Activated B cell treated with CpG ODN at 0.5 μM for 24 hours (primary cell): ENCODE data around the gene ST8SIA1. TPM values are rescaled to one million over a fixed set of nuclear protein-coding genes. Genes with fewer than 3 reads are reported as not detected.
"Not testable (repeated sequence)": the region's sequence is repeated elsewhere in the genome, so short reads cannot be mapped to it uniquely, and the experiment has no call there.

Source experiments
- ATAC-seq: fragments of 200-7000 bp; cut with Tn5 transposase; one replicate; pipeline ENCODE4 v1.10.0; 2021; ENCODE audit warnings: low read depth, mild to moderate bottlenecking, moderate library complexity
- CTCF ChIA-PET: fragments of 350-600 bp; sonication (Branson Sonifier 250); formaldehyde crosslinking; loops from one replicate; lab custom pipeline; 2021; ENCODE audit warnings: antibody characterized with exemption; lab: Charles Lee
- POLR2A ChIA-PET: fragments of 350-600 bp; sonication (Branson Sonifier 250); formaldehyde crosslinking; loops from one replicate; lab custom pipeline; 2021; ENCODE audit warnings: antibody characterized with exemption; lab: Charles Lee
- DNase-seq: peaks from one replicate; pipeline ENCODE4 v3.0.0; 2022
- H3K27ac Mint-ChIP-seq: one replicate; pipeline ENCODE4 v1.8.0; 2020; ENCODE audit warnings: mixed read lengths
- H3K27me3 Mint-ChIP-seq: one replicate; pipeline ENCODE4 v1.8.0; 2021; ENCODE audit warnings: mixed read lengths
- H3K36me3 Mint-ChIP-seq: one replicate; pipeline ENCODE4 v1.8.0; 2021; ENCODE audit warnings: low read depth, mixed read lengths
- H3K4me1 Mint-ChIP-seq: one replicate; pipeline ENCODE4 v1.8.0; 2021; ENCODE audit warnings: mixed read lengths
- H3K4me3 Mint-ChIP-seq: one replicate; pipeline ENCODE4 v1.8.0; 2020; ENCODE audit warnings: mild to moderate bottlenecking, mixed read lengths
- H3K9me3 Mint-ChIP-seq: one replicate; pipeline ENCODE4 v1.8.0; 2020; ENCODE audit warnings: mixed read lengths
- intact Hi-C: fragments of 100-400 bp; cut with micrococcal nuclease; formaldehyde crosslinking; loops from one replicate; pipeline ENCODE4 v1.15.1; 2024
- total RNA-seq: library from RNA; stranded (reverse); gene quantifications from 2 replicates; pipeline ENCODE4 v1.2.3, GENCODE V29; 2022
- TF ChIP-seq, protein P1 (sequence below): fragments of 200-600 bp; IDR thresholded peaks from one replicate; pipeline ENCODE4 v1.8.0; 2022; ENCODE audit warnings: antibody characterized with exemption, mild to moderate bottlenecking

The ST8SIA1 gene
- total RNA-seq, 1 donor from 2014 or later, result 0.31 TPM

DNA sequence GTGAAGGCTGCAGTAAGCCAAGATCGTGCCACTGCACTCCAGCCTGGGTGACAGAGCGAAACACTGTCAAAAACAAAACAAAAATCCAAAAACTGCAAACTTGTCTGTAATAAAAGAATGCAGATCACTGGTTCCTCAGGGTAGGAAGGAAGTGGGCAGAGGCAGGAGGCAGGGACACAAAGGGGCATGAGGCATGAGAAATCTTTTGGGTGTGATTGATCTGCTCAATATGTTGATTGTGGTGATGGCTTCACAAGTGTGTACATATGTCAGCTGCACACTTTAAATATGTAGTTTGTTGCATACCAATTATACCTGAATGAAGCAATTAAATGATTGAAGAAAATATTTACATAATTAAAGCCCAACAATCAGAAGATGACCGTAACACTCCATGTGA lies 170.9 kb downstream of the ST8SIA1 start:
- Mint-ChIP-seq H3K9me3 (peaks cover 2% of the 10 kb centered on the region), H3K4me3 (no peak overlapping the region), H3K27me3 (no peaks in the 10 kb centered on the region), H3K27ac (peak overlapping the region; percentile 72), H3K4me1 (peaks cover 33% of the 10 kb centered on the region), H3K36me3 (no peaks in the 10 kb centered on the region)
- ChIA-PET POLR2A (interaction anchor here (1.1 kb wide), 1 partner anchor 17 kb away, joined by 3 read pairs; no protein-coding TSS in a partner anchor), CTCF (no interaction called here)
- ATAC-seq (no peak), DNase-seq (no peak)
- TF ChIP-seq, protein P1, sequence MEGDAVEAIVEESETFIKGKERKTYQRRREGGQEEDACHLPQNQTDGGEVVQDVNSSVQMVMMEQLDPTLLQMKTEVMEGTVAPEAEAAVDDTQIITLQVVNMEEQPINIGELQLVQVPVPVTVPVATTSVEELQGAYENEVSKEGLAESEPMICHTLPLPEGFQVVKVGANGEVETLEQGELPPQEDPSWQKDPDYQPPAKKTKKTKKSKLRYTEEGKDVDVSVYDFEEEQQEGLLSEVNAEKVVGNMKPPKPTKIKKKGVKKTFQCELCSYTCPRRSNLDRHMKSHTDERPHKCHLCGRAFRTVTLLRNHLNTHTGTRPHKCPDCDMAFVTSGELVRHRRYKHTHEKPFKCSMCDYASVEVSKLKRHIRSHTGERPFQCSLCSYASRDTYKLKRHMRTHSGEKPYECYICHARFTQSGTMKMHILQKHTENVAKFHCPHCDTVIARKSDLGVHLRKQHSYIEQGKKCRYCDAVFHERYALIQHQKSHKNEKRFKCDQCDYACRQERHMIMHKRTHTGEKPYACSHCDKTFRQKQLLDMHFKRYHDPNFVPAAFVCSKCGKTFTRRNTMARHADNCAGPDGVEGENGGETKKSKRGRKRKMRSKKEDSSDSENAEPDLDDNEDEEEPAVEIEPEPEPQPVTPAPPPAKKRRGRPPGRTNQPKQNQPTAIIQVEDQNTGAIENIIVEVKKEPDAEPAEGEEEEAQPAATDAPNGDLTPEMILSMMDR, result no peak
- intact Hi-C loops, result loop anchor here (5.0 kb wide), 1 partner anchor 464 kb away; the partner anchor contains the start of gene ETNK1

DNA sequence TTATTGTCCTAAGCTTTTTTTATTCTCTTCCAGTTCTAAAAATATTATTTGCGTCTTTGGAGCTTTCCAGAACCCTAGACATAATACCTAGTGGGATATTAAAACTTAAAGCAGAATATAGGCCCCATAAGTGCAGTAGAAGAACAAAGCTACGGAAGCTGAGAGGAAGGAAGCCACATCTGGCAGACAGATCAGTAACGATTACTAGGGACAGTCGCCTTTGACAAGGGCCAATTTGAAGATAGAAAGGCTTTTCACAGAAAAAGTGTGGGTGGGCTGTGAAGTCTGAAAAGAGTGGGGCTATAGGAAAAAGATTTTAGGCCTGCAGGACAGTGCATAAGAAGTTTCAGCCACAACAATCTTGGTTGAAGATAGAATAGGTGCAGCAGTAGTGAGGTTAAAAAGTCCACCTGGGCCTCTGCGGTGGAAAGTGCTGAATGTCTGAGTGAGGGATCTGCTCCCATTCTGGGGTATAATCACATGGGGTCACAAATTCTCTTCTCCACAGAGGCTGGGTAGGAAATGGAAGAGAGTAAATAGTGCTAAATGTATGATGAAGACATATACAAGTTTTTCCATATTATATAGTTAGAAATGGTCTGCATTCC lies 174.0 kb downstream of the ST8SIA1 start:
- TF ChIP-seq, protein P1, result no peak
- Mint-ChIP-seq H3K4me3 (no peak overlapping the region), H3K27ac (peak overlapping the region; percentile 1), H3K27me3 (no peaks in the 10 kb centered on the region), H3K9me3 (peaks cover 2% of the 10 kb centered on the region), H3K36me3 (no peaks in the 10 kb centered on the region), H3K4me1 (peaks cover 33% of the 10 kb centered on the region)
- DNase-seq (no peak), ATAC-seq (no peak)
- POLR2A ChIA-PET, result no interaction called here
- CTCF ChIA-PET, result no interaction called here
- intact Hi-C loops, result loop anchor here (5.0 kb wide), 1 partner anchor 467 kb away; the partner anchor contains the start of gene ETNK1

DNA sequence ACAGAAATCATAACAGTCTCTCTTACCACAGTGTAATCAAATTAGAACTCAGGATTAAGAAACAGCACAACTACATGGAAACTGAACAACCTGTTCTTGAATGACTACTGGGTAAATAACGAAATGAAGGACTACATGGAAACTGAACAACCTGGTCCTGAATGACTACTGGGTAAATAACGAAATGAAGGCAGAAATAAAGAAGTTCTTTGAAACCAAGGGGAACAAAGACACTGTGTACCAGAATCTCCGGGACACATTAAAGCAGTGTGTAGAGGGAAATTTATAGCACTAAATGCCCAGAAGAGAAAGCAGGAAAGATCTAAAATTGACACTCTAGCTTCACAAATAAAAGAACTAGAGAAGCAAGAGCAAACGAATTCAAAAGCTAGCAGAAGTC lies 185.2 kb downstream of the ST8SIA1 start:
- H3K4me3 Mint-ChIP-seq, ATAC-seq, H3K27me3 Mint-ChIP-seq, DNase-seq, POLR2A ChIA-PET, CTCF ChIA-PET, H3K27ac Mint-ChIP-seq, intact Hi-C loops, H3K36me3 Mint-ChIP-seq: not testable (repeated sequence)
- peaks cover 27% of the 10 kb centered on the region for H3K4me1 Mint-ChIP-seq
- H3K9me3 Mint-ChIP-seq, result peaks cover 27% of the 10 kb centered on the region

DNA sequence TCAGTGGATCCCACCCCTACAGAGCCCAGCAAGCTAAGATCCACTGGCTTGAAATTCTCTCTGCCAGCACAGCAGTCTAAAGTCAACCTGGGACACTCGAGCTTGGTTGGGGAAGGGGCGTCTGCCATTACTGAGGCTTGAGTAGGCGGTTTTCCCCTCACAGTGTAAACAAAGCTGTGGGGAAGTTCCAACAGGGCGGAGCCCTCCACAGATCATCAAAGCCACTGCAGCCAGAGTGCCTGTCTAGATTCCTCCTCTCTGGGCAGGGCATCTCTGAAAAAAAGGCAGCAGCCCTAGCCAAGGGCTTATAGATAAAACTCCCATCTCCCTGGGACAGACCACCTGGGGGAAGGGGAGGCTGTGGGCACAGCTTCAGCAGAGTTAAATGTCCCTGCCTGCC lies 187.8 kb downstream of the ST8SIA1 start:
- peak overlapping the region; percentile 53 for H3K27ac Mint-ChIP-seq
- DNase-seq, result peak; percentile 15
- H3K27me3 Mint-ChIP-seq, H3K36me3 Mint-ChIP-seq, CTCF ChIA-PET: not testable (repeated sequence)
- peak; percentile 87 for ATAC-seq
- POLR2A ChIA-PET, result interaction anchor here (0.9 kb wide), 1 partner anchor 18 kb away, joined by 3 read pairs; no protein-coding TSS in a partner anchor
- intact Hi-C loops, result loop anchor here (2.0 kb wide), 1 partner anchor 18 kb away; no protein-coding TSS in a partner anchor
- H3K4me1 Mint-ChIP-seq, result peaks cover 25% of the 10 kb centered on the region
- H3K9me3 Mint-ChIP-seq, result peaks cover 25% of the 10 kb centered on the region
- peak overlapping the region; percentile 28 for H3K4me3 Mint-ChIP-seq

Other genes with a start within 250 kb of the ST8SIA1 start
- 30.7 and 38.4 TPM in 2 replicates for gene C2CD5, start 209.8 kb upstream of the ST8SIA1 start, total RNA-seq